Stimulated activated CD4-positive, alpha-beta T cell treated with anti-CD3 and anti-CD28 coated beads, Interleukin-12 subunit alpha, Interleukin-12 subunit beta, amount 100 ng/mL, for 48 hours (primary cell): ENCODE results near the gene CEP170B.
"Not testable (repeated sequence)": the region's sequence is repeated elsewhere in the genome, so short reads cannot be mapped to it uniquely, and the experiment has no call there.

Experiments
- DNase-seq, 3 donors: peaks; one replicate each; pipeline ENCODE4 v3.0.0-alpha.2; 2020; ENCODE audit warnings: low read depth in 2 of 3, low spot score in 1 of 3

Gene CEP170B

GRCh38 chr14:104843442-104844305 is 21.4 kb upstream of the CEP170B start:
- no peak for DNase-seq

DNA sequence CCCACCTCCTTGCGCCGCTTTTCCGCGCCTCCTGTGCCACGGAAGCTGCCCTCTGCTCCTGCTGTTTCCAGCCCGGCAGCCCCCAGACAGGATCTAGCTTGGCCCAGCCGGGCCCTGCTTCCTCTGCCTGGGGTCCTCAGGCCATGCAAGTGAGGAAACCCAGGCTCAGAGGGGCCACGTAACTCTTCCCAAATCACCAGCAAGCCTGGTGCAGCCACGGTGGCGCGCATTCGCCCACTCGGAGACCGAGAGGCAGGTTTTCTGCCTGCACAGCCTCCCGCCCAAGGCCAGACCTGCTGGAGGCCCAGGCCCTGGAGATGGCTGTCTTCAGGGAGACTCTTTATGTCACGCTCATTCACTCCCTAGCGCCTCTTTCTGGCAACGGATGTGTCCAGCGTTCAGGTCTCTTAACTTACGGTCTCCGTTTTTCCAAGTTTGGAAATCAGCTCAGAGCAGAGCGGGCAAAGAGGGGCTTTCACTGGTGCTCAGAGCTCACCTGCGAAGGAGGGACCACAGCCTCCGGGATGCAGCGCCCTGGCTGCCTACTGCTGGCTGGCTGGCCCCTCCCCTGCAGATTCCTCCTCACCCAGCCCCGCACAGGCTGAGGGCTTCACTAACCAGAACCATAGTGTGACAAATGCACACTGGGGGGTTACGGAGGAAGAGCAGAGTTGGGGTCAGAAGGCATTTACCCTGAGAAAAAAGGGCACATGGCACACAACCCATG is 20.6 kb upstream of the CEP170B start:
- DNase-seq: no peak

DNA sequence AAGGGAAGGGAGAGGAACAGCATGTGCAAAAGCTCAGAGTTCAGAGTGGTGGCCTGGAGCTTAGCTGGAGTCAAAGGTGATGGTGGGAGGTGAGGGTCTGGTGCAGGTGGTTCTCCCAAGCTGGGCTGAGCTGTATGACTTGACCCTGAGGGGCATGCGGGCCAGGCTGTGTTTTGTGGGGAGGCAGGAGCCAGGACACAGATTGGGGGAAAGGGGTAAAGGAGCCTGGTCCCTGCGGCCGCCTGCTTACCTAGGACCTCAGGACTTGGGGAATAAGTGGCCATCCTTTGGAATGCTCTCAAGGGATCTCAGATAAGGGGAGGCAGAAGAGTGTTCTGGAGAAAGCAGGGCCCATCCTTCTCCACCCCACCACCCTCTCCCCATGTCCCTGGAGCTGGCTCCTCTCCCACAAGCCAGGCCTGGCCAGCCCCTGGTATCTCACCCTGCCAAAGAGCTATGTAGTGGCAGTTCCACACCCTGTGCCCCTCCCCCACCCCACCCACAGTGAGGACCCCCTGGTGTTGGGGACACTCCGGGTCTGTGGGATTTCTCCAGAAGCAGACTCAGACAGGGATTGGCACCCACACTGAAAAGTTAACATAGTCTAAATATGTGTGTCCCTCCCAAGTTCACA is 19.9 kb upstream of the CEP170B start:
- DNase-seq: no peak

DNA sequence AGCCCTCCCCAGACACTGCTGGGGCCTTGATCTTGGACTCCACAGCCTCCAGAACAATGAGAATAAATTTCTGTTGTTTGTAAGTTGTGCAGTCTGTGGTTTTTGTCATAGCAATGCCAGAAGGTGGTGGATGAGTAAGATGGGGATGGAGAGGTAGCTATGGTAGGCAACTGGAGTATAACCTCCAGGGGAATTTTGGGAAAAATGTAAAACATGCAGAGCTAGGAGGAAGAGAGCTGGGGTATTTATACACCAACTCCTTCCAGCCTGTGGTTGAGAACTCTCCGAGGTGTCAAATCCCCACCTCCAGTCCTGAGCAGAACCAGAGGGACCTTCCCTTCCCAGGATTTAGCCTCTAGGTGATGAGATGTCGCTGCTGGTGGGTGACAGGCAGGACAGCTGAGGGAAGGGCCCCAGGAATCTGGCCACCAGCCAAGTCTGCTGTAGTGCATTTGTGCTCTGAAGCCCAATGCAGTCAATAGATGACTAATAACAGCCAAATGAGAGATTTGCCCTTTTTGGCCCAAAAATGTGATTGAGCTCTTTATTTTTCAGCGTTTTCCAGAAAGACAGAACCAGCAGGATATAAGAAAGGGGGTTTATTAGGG is 19.1 kb upstream of the CEP170B start:
- DNase-seq: no peak

GRCh38 chr14:104852280-104852663 is 12.8 kb upstream of the CEP170B start:
- no peak for DNase-seq

DNA sequence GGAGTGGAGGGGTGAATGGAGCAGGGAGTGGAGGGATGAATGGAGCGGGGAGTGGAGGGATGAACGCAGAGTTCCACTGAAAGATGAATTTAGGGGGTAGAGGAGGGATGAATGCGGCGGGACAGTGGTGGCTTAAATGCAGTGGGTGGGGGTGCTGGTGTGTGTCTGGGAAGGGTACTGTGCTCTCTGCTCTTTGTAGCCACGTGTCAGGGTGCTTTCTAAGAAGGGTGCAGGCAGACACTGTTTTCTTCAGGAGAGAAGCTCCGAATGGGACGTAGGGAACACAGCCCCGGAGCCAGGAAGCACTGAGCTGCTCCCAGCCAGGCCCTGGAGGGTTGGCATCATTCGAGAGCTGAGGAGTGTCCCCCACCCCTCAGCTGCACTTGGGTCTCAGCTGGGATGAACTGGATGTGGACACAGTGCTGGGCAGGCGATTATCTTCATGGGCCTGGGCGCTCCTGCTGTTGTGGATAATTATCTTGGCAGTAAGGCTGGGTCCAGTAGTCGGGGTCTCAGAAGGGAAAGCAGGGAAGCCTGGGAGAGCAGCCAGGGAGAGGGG is 9.5 kb upstream of the CEP170B start:
- DNase-seq: no peak

DNA sequence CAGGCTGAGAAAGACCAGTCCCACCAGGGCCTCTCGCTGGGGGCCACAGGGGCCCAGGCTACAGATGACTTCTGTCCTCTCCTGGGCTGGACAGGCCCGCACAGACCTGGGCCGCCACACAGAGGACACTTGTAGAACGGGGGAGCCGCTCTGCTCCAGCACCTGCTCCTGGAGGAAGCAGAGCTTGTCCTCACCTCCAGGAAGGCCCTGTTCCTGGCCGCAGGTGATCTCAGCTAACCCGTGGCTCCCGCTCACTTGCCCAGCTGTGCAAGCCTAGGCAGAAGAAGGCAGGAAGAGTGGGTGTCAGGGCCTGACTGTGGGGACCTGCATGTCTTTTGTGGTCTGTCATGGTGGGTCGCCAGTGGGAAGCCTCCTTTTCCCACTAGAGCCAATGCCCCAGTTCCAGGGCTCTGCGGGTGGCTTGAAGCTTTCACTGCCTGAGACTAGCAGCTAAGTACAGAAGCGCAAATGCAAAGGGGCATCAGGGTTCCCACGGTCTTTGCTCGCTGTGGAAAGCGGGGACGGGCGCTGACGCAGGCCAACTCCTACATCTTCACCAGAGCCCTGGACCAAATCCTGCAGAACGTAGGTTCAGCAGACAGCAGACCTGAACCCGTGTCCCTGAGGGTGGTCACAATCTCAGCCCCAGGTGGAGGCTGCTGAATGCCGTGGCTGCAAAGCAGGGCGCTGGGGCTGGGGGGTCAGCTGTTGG is 8.8 kb upstream of the CEP170B start:
- DNase-seq: no peak

DNA sequence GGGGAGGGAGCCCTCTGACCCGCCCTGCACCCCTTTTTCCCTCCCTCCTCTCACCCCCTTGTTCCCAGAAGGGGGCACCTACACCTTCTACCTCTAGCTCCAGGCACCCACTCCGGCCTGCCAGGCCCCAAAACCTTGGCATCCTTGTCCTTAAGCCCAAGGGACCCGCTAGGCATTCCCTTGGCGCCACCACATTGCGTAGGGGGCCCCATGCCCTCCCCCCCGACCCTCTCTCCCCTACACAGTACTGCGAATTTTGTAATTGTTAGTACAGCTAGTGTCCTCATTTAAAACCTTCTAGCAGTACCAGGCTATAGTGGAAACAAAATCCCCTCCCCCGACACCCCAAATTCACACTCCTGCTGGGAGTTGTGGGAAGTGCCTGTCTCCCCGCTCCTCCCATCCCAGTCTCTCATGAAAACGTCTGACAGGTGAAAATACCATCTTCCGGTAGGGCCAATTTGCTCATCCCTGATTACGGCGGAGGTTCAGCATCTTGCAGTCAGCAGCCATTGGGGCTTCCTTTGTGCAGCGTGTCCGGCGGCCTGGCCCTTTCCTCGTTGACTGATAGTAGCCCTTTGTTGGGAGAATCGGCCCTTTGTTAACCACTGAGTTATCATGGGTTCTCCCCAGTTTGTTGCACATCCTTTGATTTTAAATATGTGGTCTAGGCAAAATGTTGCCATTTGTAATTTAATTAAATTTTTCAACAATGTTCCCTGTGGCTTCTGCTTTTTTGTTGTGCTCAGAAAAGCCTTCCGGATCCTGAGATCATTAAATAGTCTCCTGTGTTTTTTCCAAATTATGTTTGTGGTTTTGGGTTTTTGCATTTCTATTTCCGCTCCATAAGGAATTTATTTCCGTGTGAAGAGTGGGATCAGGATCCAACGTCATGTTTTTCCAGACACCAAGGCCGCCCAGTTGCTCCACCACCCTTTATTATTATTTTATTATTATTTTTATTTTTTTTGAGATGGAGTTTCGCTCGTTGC is 7.9 kb upstream of the CEP170B start:
- no peak for DNase-seq

GRCh38 chr14:104857931-104858330 is 7.1 kb upstream of the CEP170B start:
- not testable (repeated sequence) for DNase-seq

DNA sequence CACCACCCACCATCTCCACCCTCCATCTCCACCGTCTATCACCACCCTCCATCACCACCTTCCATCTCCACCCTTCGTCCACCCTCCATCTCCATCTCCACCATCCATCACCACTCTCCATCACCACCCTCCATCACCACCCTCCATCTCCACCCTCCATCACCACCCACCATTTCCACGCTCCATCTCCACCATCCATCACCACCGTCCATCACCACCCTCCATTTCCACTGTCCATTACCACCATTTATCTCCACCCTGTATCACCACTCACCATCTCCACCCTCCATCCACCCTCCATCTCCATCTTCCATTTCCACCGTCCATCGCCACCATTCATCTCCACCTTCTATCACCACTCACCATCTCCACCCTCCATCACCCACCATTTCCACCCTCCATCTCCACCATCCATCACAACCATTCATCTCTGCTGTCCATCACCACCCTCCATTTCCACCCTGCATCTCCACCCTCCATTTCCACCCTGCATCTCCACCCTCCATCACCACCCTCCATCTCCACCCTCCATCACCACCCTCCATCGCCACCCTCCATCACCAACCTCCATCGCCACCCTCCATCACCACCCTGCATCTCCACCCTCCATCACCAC is 6.1 kb upstream of the CEP170B start:
- DNase-seq: no peak

DNA sequence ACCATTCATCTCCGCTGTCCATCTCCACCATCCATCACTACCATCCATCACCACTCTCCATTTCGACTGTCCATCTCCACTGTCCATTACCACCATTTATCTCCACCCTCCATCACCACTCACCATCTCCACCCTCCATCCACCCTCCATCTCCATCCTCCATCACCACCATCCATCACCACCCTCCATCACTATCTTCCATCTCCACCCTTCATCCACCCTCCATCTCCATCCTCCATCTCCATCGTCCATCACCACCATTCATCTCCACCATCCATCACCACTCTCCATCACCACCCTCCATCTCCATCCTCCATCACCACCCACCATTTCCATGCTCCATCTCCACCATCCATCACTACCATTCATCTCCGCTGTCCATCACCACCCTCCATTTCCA is 5.2 kb upstream of the CEP170B start:
- DNase-seq: no peak

DNA sequence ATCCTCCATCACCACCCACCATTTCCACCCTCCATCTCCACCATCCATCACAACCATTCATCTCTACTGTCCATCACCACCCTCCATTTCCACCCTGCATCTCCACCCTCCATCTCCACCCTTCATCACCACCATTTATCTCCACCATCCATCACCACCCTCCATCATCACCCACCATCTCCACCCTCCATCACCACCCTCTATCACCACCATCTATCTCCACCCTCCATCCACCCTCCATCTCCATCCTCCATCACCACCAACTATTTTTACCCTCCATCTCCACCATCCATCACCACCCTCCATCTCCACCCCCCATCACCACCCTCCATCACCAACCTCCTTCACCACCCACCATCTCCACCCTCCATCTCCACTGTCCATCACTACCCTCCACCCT is 4.7 kb upstream of the CEP170B start:
- DNase-seq: no peak

- DNase-seq: no peak
Measured at GRCh38 chr14:104863131-104863862, 1.8 kb upstream of the CEP170B start.

GRCh38 chr14:104863923-104864266 is 1.2 kb upstream of the CEP170B start:
- DNase-seq: no peak

- DNase-seq: peak in 1 of 3 donors; percentile 5
Measured at GRCh38 chr14:104864267-104865080, 594 bp upstream of the CEP170B start.

DNA sequence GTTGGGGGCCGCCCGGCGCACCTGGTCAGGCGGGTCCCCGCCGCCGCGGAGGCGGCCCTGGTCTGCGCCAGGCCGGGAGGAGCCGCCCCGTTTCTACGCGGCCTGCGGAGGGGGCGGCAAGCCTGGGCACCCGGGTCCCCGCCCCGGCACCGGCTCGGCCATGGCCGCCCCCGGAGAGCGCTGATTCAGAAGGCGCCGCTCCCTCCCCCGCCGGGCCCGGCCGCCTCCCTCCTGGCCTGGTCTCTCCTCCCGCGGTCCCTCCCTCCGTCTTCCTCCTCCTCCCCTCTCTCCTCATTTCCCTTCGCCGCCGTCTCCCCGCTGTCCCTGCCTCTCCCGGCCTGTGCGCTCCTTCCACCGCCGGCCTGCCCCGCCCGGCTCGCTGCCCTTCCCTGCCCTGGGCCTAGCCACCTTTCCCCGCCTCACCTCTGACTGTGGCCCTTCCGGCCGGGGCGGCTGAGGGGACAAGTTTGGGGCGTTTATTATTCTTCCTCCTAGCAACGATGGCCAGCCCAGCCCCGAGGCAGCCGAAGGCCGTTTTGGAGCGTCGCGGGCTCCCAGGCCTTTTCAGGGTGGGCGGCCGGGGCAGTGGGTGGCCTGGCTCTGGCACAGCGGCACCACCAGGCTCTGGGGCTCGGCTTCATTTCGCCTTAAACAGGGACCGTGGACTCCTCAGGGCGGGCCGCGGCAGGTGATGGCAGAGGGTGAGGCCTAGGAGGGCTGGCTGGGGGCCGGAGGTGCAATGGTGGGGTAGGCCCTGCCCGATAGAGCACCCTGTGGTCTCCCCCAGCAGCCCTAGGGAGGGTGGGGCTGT is 768 bp downstream of the CEP170B start:
- peak in 1 of 3 donors; percentile 31 for DNase-seq
